ENCODE measurements around the gene ADARB2.

The ADARB2 gene

DNA sequence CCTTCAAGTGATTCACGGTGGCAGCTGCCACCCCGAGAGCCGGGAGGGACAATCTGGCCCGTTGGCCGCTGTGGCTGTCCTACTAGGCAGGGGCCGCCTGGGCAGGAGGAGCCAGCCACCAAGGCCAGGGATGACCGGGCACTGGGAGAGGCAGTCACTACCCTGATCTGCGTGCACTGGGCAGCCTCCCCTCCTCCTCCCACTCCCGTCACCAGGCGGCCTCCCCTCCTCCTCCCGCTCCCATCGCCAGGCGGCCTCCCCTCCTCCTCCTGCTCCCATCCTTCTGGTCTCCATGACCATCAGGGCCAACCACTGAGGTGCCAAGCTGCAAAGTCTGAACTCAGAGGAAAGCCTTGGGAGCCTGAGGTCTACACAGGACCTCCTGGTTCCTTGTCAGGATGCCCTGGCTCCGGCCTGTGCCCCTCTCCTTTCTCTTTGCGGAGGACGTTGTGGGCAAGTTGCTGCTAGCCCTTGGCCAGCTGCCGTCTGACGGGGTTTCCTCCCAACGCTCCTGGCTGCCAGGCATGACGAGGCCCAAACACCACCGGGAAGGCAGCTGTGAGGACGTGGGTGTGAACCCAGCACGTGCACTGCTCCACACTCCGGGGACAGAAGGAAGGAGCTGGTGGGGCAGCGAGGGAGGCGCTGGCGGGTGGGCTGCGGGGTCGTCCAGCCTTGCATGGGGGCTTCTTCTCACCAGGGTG, 550.0 kb downstream of the ADARB2 start:
- DNase-seq (ENCODE audit: low read depth) = no peak

DNA sequence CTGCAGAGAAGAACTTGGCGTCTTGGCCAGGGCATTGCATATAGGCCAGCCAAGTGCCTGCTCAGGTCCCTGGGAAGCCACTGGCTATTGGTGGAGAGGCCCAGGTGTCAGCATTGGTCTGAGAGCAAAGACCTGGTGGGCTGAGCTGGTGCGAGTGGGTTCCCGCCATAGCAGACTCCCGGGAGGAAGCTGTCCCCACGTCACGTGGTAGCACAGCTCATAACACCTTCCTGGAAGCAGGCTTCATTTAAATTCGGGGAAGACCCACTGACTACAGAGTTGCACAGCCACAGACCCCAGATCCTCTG, 550.7 kb downstream of the ADARB2 start:
- no peak for DNase-seq (ENCODE audit: low read depth)

DNA sequence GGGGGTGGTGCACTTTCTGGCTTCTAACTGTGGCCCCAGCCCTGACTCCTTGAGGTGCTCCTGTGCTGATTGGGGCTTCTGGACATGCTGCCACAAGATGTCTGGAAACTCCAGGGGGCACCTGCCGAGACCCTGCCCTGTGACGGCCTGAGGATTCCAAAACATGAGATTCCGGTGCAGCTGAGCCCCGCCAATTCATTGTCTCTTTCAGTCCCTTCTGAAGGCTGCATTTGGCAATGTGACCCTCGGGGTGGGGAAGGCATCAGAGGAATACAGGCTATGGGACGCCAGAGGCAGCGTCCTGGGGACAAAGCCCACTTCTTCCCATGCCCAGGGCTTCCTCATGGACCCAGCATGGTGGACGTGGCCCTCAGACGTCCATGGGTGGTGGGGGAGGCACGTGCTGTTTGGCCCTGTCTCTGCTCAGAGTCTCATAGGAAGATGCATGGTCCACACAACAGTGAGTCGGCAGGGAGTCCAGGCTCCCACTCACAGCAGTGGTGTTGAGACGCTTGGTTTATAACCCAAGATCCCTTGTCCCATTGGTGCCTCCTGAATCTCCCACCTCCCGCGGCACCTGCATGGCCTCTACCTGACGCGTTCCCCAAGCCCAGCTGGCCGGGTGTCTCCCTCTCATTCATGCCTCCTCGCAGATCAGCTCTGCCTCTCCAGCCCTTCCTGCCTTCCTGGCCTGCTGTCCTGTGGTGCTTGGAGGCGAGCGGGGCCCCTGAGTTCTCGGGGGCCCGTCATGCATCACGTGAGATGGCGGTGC, 551.2 kb downstream of the ADARB2 start:
- DNase-seq (ENCODE audit: low read depth) = no peak

DNA sequence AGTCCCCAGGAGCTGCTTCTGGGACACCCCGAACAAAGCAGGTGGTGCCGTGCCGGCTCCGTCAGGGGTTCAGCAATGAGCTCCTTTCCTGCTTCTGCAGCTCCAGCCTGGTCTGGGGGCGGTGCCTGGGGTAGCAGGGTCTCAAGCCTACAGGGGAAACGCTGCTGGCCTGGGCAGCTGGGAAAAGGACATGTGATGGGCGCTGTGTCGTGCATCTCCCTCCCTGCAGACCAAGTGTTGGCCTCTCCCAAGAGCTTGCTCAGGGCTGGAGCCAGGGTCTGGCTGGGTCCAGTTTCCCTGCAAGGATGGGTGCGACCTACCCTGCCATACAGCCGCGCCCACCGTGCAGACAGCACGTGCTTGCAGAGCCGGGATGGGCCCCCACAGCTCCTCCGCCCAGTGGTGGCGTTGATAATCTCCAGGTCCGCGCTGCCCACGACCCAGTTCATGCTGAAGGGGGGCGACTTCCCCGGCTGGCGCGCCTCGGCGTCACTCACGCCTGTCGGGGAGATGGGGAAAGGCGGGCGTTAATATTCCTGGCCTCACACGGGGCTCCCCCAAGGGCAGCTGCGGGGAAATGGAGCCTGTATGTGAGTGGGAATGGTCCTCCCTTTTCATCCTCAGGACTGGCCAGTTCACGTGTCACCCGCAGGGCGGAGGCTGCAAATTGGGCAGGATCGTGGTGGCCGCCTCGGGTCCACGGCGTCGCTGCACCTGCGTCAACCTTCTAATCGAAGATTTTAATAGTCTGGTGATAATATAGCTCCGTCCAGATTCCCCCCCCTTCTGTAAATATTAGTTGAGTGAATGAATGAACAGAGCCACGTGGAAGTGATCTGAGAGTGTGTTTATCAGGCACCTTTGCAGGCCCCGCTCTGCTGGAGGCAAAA, 552.5 kb downstream of the ADARB2 start:
- no peak for DNase-seq (ENCODE audit: low read depth)

DNA sequence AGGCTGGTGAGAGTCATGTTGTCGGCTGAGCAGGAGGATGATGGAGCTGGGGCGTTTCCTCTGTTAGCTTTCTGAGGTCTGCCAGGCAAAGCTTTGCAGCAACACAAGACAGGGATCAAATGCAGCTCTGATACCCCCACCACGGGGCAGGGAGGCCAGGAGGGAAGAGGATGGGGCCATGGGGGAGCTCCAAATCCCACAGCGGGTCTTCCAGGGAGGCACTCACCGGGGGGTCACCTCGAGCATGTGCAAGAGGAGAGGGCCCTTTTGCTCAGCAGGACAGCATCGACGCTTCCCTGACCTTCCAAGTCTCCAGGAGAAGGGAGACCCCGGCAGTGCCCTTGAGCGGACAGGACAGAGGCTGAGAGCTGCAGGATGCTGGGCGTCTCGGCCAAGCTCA, 553.6 kb downstream of the ADARB2 start:
- no peak for DNase-seq (ENCODE audit: low read depth)

DNA sequence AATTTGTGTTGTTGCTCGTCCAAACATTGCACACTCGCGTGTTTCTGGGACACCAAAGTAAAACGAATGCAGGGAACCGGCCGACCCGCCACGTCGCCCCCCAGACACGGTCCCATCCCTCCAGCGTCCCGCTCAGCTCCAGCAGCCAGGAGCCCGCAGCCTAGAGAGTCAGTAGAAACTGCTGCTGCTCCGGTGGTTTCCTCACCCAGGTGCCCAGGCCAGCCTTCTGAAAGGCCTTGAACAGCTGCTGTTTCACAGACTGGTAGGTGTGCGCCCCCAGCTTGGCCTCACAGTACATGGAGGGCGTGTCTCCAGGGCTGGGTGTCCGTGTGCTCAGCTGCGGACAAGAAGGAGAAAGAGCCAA, 554.3 kb downstream of the ADARB2 start:
- no peak for DNase-seq (ENCODE audit: low read depth)

DNA sequence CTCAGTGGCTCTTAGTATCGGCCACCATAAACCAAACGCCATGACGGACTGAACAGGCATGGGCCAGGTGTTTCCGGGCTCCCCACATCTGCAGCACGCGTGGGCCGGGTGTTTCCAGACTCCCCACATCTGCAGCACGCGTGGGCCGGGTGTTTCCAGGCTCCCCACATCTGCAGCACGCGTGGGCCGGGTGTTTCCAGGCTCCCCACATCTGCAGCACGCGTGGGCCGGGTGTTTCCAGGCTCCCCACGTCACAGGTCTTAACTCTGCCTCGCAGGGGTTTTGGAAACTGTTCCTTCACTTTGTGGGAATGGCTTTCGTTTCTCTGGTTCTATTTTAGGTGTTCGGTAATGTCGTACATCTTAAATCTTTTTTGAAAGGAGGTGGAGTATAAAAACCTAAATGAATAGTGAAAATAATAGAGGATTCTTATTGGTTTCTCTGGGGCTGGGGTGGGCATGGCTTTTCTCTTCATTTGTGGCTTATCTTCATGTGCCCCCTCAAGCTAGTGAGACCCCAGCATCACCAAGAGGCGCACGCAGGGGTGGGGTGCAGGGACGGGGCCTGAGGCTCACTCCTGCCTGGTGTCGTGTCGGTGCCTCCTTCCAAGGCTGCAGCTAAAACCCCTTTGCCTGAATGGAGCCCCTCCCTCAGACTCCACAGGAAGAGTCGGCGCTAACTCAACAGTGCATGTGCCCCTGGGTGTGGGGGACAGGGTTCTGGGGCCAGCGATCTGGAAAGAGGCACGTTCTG, 554.9 kb downstream of the ADARB2 start:
- DNase-seq (ENCODE audit: low read depth) = no peak

DNA sequence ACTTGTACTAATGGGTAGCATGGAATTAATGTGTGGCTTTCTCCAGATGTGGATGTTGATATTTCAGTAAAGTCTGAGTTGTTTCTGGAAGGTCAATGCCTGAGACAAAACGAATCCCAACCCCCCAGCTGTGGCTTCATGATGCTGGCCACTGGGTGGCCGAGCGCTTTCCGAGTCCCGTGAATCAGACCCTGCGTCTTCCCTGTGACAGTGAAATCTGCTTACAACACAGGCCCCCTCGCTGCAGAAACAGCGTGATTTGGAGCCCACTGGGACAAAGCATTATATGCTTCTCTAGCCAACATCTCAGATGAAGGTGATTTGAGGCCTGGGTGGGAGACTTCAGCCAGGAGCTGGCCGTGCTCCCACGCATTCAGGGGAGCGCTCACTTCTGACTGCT, 556.5 kb downstream of the ADARB2 start:
- no peak for DNase-seq (ENCODE audit: low read depth)

DNA sequence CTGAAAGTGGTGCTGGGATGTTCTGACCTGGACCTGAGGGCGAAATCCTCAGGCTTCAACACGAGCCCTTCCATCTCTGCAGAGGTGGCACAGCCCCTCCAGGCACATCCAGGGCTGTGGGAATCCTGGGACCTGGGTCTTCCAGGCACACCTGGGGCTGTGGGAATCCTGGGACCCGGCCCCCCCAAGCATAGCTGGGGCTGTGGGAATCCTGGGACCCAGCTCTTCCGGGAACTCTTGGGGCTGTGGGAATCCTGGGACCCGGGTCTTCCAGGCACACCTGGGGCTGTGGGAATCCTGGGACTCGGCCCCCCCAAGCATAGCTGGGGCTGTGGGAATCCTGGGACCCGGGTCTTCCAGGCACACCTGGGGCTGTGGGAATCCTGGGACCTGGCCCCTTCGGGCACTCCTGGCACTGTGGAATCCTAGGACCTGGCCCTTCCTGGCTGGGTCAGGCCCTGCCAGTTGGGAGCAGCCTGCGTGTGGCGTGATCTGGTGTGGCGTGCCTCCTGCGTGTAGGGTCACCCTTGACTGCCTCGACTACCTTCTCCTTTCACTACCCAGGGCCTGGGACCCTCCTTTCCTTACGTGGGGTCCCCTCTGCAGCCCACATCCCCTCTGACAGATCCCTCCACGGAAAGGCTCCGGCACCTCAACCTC, 557.1 kb downstream of the ADARB2 start:
- no peak for DNase-seq (ENCODE audit: low read depth)

DNA sequence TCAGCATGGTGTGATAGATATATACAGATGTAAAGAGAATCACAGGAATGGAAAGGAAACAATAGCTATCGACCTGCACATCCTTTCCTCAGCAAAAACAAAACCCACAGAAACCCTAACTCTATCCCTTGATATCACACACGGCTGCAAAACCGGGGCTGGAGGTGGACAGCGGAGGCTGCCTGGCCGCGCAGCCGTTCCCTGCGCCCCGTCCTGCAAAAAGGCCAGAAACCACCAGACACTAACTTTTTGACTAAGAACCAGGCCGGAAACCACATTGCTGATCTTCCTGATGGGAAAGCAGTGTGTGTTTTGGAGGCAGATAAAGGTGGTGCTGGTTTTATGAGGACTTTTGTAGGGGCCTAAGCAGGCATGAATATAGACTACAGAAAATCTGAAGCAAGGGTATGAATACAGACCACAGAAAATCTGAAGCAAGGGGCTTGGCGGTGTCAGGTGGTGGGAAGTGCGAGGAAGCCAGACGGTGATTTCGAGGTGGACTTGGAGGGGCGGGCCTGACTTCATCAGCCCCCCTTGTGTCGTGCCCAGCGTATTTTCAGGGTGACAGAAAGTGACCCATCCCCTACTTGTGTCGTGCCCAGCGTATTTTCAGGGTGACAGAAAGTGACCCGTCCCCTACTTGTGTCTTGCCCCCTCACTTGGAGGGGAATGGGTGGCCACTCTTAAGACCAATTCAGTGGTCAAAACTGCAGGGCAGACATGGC, 557.8 kb downstream of the ADARB2 start:
- no peak for DNase-seq (ENCODE audit: low read depth)

DNA sequence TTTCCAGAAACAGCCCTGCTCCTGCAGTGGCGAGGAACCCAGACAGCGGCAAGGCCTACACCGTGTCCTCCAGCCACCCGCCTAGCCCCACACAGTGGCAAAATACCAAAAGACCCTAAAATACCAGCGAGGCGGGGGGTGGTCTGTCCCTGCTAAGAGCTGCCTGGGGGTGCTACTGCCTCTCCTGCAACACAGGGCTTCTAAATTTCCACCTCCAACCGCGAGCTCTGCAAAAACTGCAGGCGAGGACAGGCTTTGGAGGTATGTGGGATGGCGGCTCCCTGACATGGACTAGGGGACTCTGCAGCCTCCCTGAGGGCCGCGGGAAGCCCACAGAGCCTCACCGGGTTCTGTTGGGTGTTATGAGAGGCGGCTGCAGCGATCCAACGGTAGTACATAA, 558.8 kb downstream of the ADARB2 start:
- no peak for DNase-seq (ENCODE audit: low read depth)

DNA sequence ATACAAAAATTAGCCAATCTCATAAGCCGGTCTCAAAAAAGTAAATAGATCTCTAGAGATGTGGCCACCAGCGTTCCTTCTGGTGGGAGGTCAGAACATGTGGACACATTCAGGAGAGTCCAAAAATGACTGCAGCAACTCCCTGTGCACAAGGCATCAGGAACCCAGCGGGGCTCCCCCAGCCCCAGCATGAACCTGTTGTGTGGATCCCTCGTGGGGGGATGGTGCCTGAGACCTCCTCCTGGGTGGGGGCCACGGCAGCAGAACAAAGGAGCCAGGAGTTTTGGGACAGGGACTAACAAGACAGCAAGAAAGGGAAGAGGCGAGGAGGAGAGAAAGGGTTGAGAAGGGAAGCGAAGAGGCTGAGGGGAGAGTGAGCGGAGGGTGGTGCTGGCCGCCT, 559.4 kb downstream of the ADARB2 start:
- no peak for DNase-seq (ENCODE audit: low read depth)

DNA sequence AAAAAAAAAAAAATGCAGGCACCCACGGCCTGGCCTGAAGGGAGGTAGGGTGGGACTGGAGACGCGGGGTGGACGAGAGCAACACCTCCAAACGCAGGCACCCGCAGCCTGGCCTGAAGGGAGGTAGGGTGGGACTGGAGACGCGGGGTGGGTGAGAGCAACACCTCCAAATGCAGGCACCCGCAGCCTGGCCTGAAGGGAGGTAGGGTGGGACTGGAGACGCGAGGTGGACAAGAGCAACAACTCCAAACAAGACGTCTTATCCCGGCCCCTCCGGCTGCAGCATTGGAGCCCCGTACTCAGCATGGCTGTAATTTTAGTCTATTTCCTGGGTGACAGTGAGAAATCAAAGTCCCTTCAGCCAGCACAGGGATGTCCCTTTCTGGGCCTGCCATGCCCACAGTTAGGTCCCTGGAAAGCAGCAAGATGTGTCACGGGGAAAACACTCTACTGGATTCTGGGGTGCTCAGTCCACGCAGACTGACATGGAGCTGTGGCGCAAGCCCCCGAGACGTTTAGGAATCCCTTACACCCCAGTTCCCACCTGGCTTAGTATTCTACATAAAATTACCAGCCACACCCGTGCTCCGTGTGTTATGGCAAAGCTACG, 561.3 kb downstream of the ADARB2 start:
- no peak for DNase-seq (ENCODE audit: low read depth)

DNA sequence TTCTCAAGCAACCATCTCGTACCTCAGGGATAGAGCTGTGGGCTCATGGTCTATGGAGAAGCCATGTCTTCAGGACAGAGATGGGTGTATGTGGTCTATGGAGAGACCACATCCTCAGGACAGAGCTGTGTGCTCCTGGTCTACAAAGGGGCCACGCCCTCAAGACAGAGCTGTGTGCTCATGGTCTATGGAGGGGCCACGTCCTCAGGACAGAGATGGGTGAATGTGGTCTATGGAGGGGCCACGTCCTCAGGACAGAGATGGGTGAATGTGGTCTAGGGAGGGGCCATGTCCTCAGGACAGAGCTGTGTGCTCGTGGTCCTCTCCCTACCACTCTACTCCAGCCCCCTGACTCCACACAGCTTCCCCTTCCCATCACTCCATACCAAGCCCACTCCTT, 563.3 kb downstream of the ADARB2 start:
- DNase-seq (ENCODE audit: low read depth) = no peak

DNA sequence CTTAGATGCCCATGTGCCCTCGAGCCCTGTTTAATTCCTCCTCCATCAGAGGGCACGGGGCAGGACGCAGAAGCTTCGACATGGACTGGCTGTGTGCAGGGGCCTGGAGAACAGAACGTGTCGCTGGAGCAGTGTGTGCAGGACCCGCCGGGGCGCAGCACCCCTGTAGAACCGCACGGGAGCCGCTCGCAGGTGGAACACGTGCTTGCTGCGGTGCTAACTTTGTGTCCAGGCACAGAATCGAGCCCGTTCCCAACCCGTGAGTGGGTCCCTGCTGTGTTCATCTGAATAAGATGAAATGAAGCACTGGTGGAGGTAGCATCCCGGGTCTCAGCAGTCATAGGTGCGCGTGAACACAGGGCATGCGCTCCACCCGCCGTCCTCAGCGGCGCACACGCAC, 564.2 kb downstream of the ADARB2 start:
- DNase-seq (ENCODE audit: low read depth) = no peak

DNA sequence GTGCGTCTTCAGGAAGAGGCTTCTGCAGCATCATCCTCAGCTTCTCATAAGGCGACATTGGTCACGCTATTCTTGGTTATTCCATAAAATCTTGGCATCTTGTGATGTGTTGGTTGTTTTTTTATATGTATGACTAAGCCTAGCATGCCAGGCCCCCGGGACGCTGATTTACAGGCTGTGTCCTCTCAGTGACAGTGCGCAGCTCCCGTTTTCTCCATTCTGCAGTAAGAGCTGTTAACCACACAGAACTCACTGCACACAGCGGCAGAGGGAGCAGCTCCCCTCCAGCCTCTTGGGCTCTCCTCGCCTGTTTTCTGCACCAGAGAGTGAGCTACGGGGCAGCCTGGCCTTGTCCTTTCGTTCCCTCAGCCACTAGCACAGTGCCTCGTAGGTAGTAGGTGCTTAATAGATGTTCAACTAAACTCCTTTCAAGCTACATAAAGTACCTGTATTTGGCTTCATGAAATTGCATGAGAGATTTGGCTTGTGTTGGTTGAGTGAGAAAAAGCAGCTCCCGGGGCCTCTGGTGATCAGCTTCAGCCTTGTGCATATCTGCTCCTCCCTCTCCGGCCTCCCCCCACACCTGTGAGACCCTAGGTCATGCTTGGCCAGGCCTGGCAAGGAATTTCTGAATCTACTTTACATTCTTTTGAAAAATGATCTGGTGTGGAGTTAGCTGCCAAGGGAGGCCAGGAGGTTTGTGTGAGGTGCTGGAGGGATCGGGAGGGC, 564.9 kb downstream of the ADARB2 start:
- DNase-seq (ENCODE audit: low read depth) = no peak

DNA sequence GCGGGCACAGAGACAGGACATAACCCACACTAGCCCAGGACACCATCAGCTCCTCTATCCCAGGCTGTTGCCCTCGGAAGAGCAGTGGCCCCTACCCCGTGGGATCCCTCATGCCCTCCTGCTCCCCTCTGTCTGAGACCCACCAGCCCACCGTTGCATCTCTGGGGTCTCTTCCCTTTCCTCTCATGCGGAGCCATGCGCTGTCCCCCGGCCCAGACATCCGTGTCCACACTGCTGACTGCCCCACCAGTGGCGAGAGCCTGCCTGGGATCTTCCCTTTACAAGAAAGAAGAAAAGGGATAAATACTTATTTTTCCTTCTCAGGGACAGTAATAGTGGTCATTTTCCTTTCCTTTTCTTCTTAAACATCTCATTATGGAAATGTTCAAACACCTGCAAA, 565.7 kb downstream of the ADARB2 start:
- DNase-seq (ENCODE audit: low read depth) = no peak

DNA sequence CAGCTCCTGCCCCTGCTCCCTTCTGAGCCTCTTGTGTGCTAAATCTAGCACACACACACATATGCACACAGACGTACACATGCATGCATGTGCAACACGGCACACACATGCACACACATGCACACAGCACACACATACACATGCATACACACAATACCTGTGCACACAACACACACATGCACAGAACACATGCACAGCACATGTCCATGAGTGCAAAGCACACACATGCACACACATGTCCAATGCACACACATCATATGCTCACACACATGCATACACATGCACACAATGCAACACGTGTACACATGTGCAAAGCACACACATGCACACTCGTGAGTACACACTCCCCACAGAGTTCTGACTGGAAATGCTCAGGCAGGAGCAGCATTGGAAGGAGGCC, 566.1 kb downstream of the ADARB2 start:
- DNase-seq (ENCODE audit: low read depth) = no peak

DNA sequence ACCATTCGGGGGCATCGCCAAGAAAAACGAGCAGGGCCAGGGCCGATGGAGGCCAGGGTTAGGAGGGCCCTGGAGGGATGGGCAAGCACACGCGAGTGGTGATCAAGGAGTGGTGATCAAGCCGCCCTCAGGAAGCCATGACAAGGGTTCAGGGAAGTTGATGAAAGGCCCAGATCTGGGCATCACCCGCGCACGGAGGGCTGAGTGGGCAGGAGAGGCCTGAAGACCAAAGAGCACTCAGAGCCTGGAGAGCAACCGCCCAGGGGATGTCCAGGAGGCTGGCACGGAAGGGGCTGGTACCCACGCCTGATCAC, 566.5 kb downstream of the ADARB2 start:
- DNase-seq (ENCODE audit: low read depth) = no peak
